ENCODE results near the gene ATXN7L2.

DNA sequence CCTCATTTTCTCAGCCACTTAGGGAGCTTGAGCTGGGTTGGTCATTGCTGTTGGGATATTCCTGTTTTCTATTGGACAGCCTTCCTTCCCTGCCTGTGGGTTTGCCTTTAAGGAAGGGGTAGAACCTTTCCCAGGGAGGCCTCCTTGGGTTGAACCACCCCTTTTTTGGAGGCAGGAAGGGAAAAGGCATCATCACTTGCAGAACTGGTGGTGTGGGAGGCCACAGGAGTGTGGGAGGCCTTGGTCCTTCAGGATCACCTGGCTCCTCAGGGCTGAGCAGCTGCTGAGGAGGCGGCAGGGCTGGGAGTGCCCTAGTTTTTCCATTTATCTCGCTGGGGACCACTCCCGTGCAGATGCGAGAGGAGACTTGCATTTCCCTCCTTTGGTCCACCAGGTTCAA, 9.5 kb downstream of the ATXN7L2 start:
- TF ChIP-seq, protein P1, sequence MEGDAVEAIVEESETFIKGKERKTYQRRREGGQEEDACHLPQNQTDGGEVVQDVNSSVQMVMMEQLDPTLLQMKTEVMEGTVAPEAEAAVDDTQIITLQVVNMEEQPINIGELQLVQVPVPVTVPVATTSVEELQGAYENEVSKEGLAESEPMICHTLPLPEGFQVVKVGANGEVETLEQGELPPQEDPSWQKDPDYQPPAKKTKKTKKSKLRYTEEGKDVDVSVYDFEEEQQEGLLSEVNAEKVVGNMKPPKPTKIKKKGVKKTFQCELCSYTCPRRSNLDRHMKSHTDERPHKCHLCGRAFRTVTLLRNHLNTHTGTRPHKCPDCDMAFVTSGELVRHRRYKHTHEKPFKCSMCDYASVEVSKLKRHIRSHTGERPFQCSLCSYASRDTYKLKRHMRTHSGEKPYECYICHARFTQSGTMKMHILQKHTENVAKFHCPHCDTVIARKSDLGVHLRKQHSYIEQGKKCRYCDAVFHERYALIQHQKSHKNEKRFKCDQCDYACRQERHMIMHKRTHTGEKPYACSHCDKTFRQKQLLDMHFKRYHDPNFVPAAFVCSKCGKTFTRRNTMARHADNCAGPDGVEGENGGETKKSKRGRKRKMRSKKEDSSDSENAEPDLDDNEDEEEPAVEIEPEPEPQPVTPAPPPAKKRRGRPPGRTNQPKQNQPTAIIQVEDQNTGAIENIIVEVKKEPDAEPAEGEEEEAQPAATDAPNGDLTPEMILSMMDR (IDR thresholded peaks at IDR 0.05; ENCODE audit: low read depth, low read length), result no peak
- no peak for TF ChIP-seq POLR2A (IDR thresholded peaks at IDR 0.05; ENCODE audit: extremely low read depth, insufficient read length)
